Liver (tissue), 9 donors: ENCODE data around the gene ZNF438. TPM values are rescaled to one million over a fixed set of nuclear protein-coding genes. Genes with fewer than 3 reads are reported as not detected.
A peak's percentile ranks its signal among the peaks of the same experiment; 100 is the strongest.

Experiments used
- DNase-seq: peaks from one replicate; pipeline ENCODE4 v3.0.0-alpha.2; 2017; ENCODE audit warnings: low spot score
- H3K27ac ChIP-seq, 2 donors: one replicate each; pipeline ENCODE4 v1.7.0; 2013; ENCODE audit warnings: inconsistent platforms in 2 of 2, low read length in 2 of 2, control low read depth in 1 of 2, low read depth in 1 of 2, mild to moderate bottlenecking in 1 of 2
- H3K27me3 ChIP-seq, 4 donors: one replicate each; pipeline versions ENCODE4 v1.6.1 to v1.7.0; 2013; ENCODE audit warnings: low read length in 3 of 4, inconsistent platforms in 1 of 4, mild to moderate bottlenecking in 1 of 4, moderate library complexity in 1 of 4; ENCODE audit not compliant: control insufficient read depth in 4 of 4, insufficient read depth in 4 of 4
- H3K36me3 ChIP-seq, 4 donors: one replicate each; pipeline versions ENCODE4 v1.6.1 to v1.7.0; 2013; ENCODE audit warnings: low read length in 3 of 4, mild to moderate bottlenecking in 3 of 4, low read depth in 1 of 4, moderate library complexity in 1 of 4; ENCODE audit not compliant: control insufficient read depth in 4 of 4, insufficient read depth in 3 of 4
- H3K4me1 ChIP-seq, 4 donors: one replicate each; pipeline versions ENCODE4 v1.6.1 to v1.7.0; 2013; ENCODE audit warnings: low read length in 3 of 4, mild to moderate bottlenecking in 3 of 4, moderate library complexity in 1 of 4; ENCODE audit not compliant: control insufficient read depth in 4 of 4, insufficient read depth in 4 of 4
- H3K4me3 ChIP-seq, 3 donors: one replicate each; pipeline versions ENCODE4 v1.6.1 to v1.7.0; 2013; ENCODE audit warnings: low read length in 3 of 3, control low read depth in 1 of 3, low read depth in 1 of 3, mild to moderate bottlenecking in 1 of 3
- H3K9ac ChIP-seq, 2 donors: one replicate each; pipeline ENCODE4 v1.7.0; 2013; ENCODE audit warnings: low read length in 2 of 2, mild to moderate bottlenecking in 2 of 2, moderate library complexity in 2 of 2, control low read depth in 1 of 2, low read depth in 1 of 2
- H3K9me3 ChIP-seq, 4 donors: one replicate each; pipeline versions ENCODE4 v1.6.1 to v1.7.0; 2013; ENCODE audit warnings: low read length in 3 of 4; ENCODE audit not compliant: control insufficient read depth in 4 of 4
- EGR1 ChIP-seq, 2 donors: IDR thresholded peaks; 2 replicates each; pipeline ENCODE4 v1.6.1; 2016 to 2018; ENCODE audit warnings: antibody characterized with exemption in 2 of 2, low read depth in 2 of 2
- FOXA2 ChIP-seq: IDR thresholded peaks from 2 replicates; pipeline ENCODE4 v1.6.1; 2016; ENCODE audit warnings: antibody characterized with exemption
- GABPA ChIP-seq, 2 donors: IDR thresholded peaks in 1 of 2; conservative IDR thresholded peaks in 1 of 2; 2 replicates each; pipeline ENCODE4 v1.6.1; 2016; ENCODE audit warnings: antibody characterized with exemption in 2 of 2, mild to moderate bottlenecking in 1 of 2, moderate library complexity in 1 of 2
- HNF4A ChIP-seq, 2 donors: conservative IDR thresholded peaks; 2 replicates each; pipeline ENCODE4 v1.6.1; 2016; ENCODE audit warnings: antibody characterized with exemption in 2 of 2, mild to moderate bottlenecking in 2 of 2
- HNF4G ChIP-seq: IDR thresholded peaks from 2 replicates; pipeline ENCODE4 v1.6.1; 2016; ENCODE audit warnings: antibody characterized with exemption
- JUND ChIP-seq, 2 donors: IDR thresholded peaks; 2 replicates each; pipeline ENCODE4 v1.6.1; 2016; ENCODE audit warnings: antibody characterized with exemption in 2 of 2
- MAX ChIP-seq: IDR thresholded peaks from 2 replicates; pipeline ENCODE4 v1.6.1; 2016; ENCODE audit warnings: antibody characterized with exemption
- NR2F2 ChIP-seq: IDR thresholded peaks from 2 replicates; pipeline ENCODE4 v1.6.1; 2016; ENCODE audit warnings: antibody characterized with exemption
- RAD21 ChIP-seq, 2 donors: IDR thresholded peaks; 2 replicates each; pipeline ENCODE4 v1.6.1; 2016; ENCODE audit warnings: antibody characterized with exemption in 2 of 2, mild to moderate bottlenecking in 2 of 2
- RXRA ChIP-seq, 2 donors: IDR thresholded peaks; 2 replicates each; pipeline ENCODE4 v1.6.1; 2017 to 2018; ENCODE audit warnings: antibody characterized with exemption in 2 of 2, mild to moderate bottlenecking in 1 of 2
- SP1 ChIP-seq: IDR thresholded peaks from 2 replicates; pipeline ENCODE4 v1.6.1; 2018; ENCODE audit warnings: antibody characterized with exemption, mild to moderate bottlenecking
- TAF1 ChIP-seq: conservative IDR thresholded peaks from 2 replicates; pipeline ENCODE4 v1.6.1; 2016; ENCODE audit warnings: antibody characterized with exemption, mild to moderate bottlenecking
- YY1 ChIP-seq: IDR thresholded peaks from 2 replicates; pipeline ENCODE4 v1.6.1; 2016; ENCODE audit warnings: antibody characterized with exemption, mild to moderate bottlenecking
- ZBTB33 ChIP-seq: IDR thresholded peaks from 2 replicates; pipeline ENCODE4 v1.6.1; 2016; ENCODE audit warnings: antibody characterized with exemption
- WGBS: extraction: QIAGEN DNeasy Blood & Tissue Kit; methylation state at CpG from one replicate; pipeline ENCODE4 v1.1.7; 2013; 5-methylcytosine and 5-hydroxymethylcytosine counted together
- polyA plus RNA-seq, 2 donors: library from polyadenylated mRNA; stranded (reverse) in 1 of 2; unstranded in 1 of 2; fragments of 200-250 nt in 1 of 2; fragments of >200 nt in 1 of 2; fragmentation: Nextera tagmentation in 1 of 2; extraction: Ambion mirVana in 1 of 2; gene quantifications; one replicate each; pipeline versions ENCODE4 v1.2.1 to v1.2.3, GENCODE V29; 2013 to 2015
- total RNA-seq, 2 donors: library from RNA; depleted of rRNA; stranded (reverse); fragments of >200 nt; gene quantifications; one replicate each; pipeline ENCODE4 v1.2.3, GENCODE V29; 2014
- TF ChIP-seq, protein P1 (sequence below): fragments of 150-350 bp; IDR thresholded peaks from 2 replicates; pipeline ENCODE4 v1.5.1; 2017; ENCODE audit warnings: improper control_type of control experiment, low read depth, low read length; ENCODE audit not compliant: missing input control
- TF ChIP-seq, protein P2 (sequence below): IDR thresholded peaks from 2 replicates; pipeline ENCODE4 v1.6.1; 2016; ENCODE audit warnings: antibody characterized with exemption, mild to moderate bottlenecking
- donor health status: healthy.
- donor health status: healthy.
- donor health status: healthy.
- donor health status: healthy.
- donor health status: healthy.

Gene ZNF438
- total and polyA plus RNA-seq, 4 donors, result 1.9 to 2.9 (median 2.2) TPM

- no peak for TF ChIP-seq ZBTB33
- TF ChIP-seq TAF1, result no peak
Observed at GRCh38 chr10:30968711-30969110, 63.0 kb downstream of the ZNF438 start (continued).

GRCh38 chr10:30967650-30968410 lies 63.8 kb downstream of the ZNF438 start:
- no peak overlapping the region for H3K4me3 ChIP-seq
- H3K9ac ChIP-seq, result no peak overlapping the region
- 89% methylated on average over 6 of the region's 6 CpGs for WGBS
- H3K27ac ChIP-seq, result no peak overlapping the region
- H3K27me3 ChIP-seq, result no peaks in the 10 kb centered on the region
- no peaks in the 10 kb centered on the region for H3K9me3 ChIP-seq
- DNase-seq, result no peak
- H3K36me3 ChIP-seq, result no peaks in the 10 kb centered on the region
- H3K4me1 ChIP-seq, result peaks cover 1 to 11% (median 9%) of the 10 kb centered on the region in 4 donors
- TF ChIP-seq HNF4G (no peak), ZBTB33 (no peak), MAX (no peak), EGR1 (IDR thresholded peaks at IDR 0.05; ENCODE audit: low read depth in 2 of 2) (no peak), YY1 (no peak), RXRA (IDR thresholded peaks at IDR 0.05) (no peak), RAD21 (IDR thresholded peaks at IDR 0.05) (no peak), SP1 (no peak), HNF4A (conservative IDR thresholded peaks at IDR 0.05) (no peak)
- TF ChIP-seq, protein P1, sequence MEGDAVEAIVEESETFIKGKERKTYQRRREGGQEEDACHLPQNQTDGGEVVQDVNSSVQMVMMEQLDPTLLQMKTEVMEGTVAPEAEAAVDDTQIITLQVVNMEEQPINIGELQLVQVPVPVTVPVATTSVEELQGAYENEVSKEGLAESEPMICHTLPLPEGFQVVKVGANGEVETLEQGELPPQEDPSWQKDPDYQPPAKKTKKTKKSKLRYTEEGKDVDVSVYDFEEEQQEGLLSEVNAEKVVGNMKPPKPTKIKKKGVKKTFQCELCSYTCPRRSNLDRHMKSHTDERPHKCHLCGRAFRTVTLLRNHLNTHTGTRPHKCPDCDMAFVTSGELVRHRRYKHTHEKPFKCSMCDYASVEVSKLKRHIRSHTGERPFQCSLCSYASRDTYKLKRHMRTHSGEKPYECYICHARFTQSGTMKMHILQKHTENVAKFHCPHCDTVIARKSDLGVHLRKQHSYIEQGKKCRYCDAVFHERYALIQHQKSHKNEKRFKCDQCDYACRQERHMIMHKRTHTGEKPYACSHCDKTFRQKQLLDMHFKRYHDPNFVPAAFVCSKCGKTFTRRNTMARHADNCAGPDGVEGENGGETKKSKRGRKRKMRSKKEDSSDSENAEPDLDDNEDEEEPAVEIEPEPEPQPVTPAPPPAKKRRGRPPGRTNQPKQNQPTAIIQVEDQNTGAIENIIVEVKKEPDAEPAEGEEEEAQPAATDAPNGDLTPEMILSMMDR, result no peak

DNA sequence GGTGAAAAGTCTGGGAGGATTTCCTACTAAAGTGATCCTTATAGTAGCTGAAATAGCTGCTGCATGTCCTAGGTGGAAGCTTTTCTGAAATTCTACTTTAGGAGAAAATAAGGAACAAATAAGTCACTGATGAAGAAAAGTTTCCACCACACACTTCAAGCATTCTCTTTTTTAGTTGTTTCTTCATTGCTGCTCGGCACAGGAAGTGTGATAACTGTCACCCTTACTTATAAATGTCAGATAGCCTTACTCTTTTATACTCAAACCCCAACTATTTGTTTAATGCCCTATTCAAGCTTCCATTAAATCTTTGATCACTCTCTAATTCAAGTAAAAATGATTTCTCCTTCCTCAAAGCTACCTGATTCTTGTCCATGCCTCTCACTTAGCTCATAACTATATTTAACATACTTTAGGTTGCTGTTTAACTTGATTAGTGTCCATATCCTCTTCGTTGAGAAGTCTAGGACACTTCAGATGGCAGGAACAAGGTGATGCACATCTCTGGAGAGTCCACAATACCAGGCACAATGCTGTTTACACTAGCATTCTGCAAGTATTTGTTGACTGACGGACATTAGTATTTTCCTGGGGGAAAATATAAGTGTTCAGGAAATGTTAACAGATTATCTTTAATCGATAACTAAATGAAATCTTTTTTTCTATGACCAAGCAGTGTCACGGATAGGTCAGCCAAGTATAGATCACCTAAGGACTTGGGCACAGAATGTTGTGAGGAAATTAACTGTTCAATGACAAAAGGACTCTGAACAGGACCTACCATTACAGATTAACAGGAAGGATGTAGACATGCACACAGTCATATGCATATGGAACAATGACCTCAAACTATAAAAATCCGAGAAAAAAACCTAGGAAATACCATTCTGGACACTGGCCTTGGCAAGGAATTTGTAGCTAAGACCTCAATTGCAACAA lies 67.4 kb downstream of the ZNF438 start:
- WGBS, result 28% methylated on average over 6 of the region's 6 CpGs
- no peak for TF ChIP-seq YY1
- TF ChIP-seq RXRA (IDR thresholded peaks at IDR 0.05), result peak; percentile 61 to 84
- no peak for TF ChIP-seq EGR1 (IDR thresholded peaks at IDR 0.05; ENCODE audit: low read depth in 2 of 2)
- no peak for TF ChIP-seq MAX
- TF ChIP-seq TAF1, result no peak
- no peak for TF ChIP-seq JUND (IDR thresholded peaks at IDR 0.05)
- TF ChIP-seq, protein P2, sequence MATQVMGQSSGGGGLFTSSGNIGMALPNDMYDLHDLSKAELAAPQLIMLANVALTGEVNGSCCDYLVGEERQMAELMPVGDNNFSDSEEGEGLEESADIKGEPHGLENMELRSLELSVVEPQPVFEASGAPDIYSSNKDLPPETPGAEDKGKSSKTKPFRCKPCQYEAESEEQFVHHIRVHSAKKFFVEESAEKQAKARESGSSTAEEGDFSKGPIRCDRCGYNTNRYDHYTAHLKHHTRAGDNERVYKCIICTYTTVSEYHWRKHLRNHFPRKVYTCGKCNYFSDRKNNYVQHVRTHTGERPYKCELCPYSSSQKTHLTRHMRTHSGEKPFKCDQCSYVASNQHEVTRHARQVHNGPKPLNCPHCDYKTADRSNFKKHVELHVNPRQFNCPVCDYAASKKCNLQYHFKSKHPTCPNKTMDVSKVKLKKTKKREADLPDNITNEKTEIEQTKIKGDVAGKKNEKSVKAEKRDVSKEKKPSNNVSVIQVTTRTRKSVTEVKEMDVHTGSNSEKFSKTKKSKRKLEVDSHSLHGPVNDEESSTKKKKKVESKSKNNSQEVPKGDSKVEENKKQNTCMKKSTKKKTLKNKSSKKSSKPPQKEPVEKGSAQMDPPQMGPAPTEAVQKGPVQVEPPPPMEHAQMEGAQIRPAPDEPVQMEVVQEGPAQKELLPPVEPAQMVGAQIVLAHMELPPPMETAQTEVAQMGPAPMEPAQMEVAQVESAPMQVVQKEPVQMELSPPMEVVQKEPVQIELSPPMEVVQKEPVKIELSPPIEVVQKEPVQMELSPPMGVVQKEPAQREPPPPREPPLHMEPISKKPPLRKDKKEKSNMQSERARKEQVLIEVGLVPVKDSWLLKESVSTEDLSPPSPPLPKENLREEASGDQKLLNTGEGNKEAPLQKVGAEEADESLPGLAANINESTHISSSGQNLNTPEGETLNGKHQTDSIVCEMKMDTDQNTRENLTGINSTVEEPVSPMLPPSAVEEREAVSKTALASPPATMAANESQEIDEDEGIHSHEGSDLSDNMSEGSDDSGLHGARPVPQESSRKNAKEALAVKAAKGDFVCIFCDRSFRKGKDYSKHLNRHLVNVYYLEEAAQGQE, result no peak
- peak; percentile 49 for TF ChIP-seq NR2F2
- no peak for TF ChIP-seq HNF4G
- peak; percentile 23 for TF ChIP-seq SP1
- TF ChIP-seq HNF4A (conservative IDR thresholded peaks at IDR 0.05), result peak; percentile 28 to 54
- no peak for TF ChIP-seq GABPA (IDR thresholded peaks at IDR 0.05 in 1 of 2, conservative IDR thresholded peaks at IDR 0.05 in 1 of 2)
- TF ChIP-seq FOXA2, result peak; percentile 12
- peak in 1 of 2 donors; percentile 28 for TF ChIP-seq RAD21 (IDR thresholded peaks at IDR 0.05)

More for the DNA sequence above, 67.4 kb downstream of the ZNF438 start:
- no peaks in the 10 kb centered on the region for H3K9me3 ChIP-seq
- no peak overlapping the region for H3K9ac ChIP-seq
- H3K4me1 ChIP-seq, result peaks cover 1 to 11% (median 9%) of the 10 kb centered on the region in 4 donors
- no peaks in the 10 kb centered on the region for H3K27me3 ChIP-seq
- no peak for DNase-seq
- H3K27ac ChIP-seq, result peak overlapping the region in 1 of 2 donors; percentile 3
- no peaks in the 10 kb centered on the region for H3K36me3 ChIP-seq
- no peak overlapping the region for H3K4me3 ChIP-seq
